Stimulated activated CD8-positive, alpha-beta memory T cell treated with anti-CD3 and anti-CD28 coated beads, Interleukin-12 subunit alpha, Interleukin-12 subunit beta, amount 100 ng/mL, for 4 hours (primary cell): ENCODE results near the gene ZNF697.

Source experiments
- DNase-seq: peaks from one replicate; pipeline ENCODE4 v3.0.0-alpha.2; 2020; ENCODE audit warnings: low read depth

ZNF697 gene

DNA sequence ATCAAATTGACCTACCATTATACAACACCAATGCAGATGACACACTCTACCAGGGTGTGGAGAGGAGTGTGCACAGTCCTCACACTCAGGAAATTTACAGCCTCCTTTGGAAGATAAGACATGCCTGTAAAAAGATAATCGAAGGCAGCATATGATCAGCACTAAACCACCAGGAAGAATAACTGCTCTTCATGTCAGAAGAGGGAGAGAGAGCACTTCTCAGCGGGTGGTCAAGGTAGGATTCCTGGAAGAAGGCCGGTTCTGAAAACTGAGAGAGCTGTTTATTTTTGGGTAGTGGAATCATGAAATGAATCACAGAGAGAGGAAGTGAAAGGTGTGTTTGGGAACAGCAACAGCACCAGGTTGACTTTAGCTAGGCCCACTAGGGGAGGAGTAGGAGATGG, 14.0 kb upstream of the ZNF697 start:
- DNase-seq, result no peak

DNA sequence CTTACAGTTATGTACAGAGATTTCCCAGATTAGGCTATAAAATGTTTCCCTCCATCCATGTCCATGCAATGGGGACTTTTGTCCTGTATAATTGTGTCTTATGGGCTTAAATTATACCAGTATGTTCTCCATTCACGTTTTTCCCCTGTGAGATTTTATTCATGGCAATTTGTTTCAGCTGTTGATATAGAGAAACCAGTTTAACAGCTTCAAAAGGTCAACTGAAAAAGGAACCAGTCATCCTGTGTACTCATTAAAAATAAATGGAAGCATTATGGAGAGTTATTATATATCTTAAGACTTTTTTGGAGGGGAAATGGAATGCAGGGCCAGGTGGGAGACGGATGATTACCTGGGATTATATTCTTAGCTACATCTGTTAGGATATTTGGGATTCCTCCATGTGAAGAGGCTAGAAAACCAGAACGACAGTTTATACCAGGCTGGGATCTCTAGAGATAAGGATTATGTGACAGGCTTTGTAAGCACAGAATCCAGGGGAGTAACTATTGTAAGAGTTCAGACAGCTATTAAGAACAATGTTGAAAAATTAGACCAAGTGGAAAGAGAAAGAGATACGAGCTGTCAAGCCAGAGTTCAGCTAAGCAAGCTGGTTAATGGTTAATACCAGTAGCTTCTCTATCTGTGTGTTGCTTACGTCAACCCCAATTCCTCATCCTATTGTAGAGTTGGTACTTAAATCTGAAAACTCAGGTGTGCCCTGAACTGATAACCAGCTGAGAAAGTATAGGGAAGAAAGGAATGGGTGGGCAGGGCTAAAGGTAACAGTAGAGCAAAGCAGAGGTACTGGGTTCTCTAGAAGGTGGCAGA, 12.4 kb upstream of the ZNF697 start:
- DNase-seq, result no peak

DNA sequence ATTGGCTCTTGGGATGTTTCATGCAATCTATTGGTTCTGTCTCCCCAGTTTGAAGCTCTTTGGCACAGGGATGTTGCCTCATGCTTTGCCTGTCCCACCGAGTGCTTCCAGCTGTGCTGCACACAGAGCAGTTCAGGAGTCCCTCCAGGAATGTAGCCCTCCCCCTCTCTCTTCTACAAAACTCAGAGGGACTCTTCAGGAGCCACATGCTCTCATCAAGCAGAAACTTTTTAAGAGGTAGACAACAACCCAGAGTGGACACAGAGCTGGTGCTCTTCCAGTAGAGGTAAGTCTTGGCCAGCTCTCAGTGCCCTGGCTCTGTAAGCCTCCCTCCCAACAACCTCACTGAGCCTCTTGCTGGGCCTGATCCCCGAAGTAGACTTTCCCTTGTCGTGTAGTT, 11.6 kb upstream of the ZNF697 start:
- no peak for DNase-seq

DNA sequence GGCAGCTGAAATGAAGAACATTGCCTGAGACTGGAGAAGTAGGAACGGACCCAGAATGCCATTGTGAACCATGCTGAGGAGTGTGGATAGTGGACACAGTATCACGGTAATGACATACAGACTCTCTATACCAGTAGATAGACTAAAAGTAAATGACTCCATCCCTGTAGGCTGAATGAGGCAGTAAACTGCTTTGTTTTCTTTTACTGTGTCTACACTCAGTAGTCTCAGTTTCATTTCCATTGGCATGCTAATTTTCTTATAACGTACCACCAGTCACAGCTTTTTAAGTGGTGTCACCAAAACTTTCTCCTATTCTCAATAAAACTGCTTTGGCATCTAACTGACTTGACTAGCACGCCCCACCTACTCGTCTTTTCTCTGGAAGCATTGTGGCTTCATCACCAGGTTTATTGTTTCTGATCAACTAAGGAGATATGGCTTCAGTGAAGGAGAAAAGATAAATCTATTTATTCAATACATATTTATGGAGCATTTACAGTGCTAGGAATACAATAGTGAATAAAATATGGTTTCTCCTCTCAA, 8.4 kb upstream of the ZNF697 start:
- DNase-seq, result no peak

DNA sequence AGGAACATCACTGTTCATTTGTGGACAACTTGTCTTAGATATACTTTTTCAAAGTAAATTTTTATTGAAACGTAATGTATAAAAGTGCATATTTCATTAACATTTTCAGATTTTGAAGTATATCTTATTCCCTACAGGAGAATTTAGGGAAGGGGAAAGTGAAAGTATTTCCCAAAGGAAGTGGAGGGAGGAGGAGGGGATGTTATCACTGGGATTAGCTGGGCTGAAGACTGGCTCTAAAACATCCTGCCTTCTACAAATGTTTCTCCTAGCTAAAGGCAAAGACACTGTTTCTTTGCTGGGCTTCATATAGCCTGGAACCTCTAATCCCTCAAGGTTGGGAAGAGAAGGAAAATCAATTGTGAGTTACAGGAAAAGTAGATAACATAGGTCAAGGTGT, 7.1 kb upstream of the ZNF697 start:
- DNase-seq, result no peak

DNA sequence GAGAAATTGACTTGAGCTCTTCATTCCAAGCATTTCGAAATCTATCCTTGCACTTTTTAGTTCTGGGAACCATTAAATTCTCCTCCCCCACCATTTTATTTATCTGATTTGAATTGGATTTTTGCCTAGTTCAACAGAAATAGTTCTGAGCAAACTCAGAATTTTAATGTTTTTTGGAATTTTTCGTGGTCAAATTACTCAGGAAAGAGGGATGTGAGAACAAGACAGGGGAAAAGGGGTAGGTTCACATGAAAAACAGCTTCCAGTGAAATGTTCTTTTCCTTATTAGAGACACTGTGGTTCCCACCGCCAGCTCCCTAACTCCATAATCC, 5.7 kb upstream of the ZNF697 start:
- no peak for DNase-seq

DNA sequence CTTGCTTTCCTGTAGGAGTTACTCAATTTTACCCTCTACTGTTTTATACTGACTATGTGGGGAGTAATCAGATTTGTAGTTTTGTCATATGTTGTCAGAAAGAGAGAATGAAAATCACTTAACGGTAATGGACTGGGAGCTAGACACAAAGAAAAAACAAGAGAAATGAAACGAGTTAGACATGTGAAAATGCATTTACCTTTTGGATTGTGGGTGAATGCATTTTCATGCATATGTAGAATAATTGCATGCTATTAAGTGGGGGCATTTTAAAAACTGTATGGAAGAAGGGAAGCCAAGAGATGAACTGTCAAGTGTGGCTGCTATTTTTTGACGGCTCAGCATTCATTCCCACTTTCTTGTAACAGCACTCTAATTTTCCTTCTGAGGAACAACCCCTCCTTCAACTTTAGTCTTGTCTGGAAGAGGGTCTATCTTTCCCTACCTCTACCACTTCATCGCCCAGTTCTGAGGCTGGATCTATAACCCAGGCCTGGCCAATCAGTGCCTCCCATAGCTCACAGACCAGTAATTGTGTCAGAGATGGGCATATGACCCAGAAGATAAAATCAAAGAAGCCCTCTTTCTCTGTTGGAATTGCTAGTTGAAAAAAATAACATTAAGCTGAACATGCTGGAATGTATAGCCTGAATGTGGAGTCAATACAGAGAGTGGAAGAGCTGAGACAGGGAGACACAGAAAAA, 5.2 kb upstream of the ZNF697 start:
- no peak for DNase-seq

DNA sequence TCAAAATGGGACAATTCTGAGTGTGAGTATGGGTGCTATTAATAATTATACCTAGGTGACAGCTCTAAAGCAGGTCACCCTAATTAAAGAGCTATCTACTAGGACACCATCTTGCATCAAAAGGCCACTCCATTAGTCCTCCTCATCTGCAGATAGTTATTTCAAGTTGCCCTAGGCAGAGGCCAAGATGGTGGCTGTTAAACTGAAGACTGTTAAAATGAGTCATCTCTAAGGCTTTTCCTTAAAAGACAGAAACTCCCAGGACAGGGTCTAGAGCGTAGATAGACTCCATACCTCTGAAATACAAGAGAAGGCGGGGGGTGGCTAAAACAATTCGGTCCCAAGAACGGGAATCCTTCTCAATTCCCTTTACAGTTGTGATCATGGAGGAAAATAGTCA, 4.5 kb upstream of the ZNF697 start:
- no peak for DNase-seq

DNA sequence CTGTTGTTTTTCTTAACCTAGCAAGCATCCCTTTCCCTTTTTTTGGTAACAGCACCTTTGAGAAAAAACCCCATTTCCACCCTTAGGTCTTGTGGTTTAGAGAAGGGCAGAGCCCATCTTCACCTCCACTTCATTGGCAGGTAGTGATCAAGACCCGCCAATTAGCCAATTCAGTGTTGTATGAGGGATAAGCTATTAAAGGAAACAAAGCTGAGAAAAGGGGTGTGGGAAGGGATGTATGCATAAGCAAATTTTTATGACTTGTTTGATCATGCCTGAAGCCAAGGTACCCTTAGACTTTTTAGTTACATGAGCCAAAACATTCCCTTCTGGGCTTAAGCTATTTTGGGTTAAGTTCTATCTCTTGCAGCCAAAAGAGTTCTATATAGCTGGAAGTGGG, 3.6 kb upstream of the ZNF697 start:
- no peak for DNase-seq

DNA sequence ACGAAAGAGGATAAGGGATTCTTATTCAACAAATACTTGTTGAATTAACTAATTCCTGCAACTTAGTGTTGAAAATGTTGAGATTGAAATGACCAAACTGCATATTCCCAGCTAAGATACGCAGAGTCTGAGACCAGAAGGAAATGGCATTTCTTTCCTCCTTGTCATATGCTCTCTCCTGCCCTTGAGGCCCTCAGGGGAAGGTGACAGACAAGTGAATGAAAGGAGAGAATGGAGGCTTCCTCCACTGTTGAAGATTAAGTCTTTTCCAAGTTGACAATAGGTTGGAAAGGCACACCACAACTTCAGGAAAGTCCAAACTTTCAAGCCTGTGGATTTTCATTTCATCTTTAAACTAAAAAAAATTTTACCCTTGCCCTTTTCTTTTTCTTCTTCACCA, 3.1 kb upstream of the ZNF697 start:
- no peak for DNase-seq

DNA sequence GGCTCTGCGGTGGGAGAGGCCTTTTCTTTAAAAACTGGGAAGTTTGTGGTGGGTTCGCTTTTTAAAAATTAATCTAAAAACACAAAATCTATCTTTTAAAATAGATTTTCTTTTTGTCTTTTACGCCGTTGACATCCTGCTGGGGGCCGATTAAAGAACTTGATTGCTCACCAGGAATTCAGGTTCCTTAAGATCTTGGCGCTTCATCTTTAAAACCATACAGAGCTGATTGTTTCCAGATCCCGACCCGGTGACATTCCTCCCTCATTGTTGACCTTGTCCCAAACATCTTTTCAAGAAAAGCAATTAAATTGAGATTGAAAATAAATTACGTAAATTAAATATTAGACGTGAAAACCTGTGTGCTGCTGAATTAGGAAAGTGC, 546 bp upstream of the ZNF697 start:
- no peak for DNase-seq

DNA sequence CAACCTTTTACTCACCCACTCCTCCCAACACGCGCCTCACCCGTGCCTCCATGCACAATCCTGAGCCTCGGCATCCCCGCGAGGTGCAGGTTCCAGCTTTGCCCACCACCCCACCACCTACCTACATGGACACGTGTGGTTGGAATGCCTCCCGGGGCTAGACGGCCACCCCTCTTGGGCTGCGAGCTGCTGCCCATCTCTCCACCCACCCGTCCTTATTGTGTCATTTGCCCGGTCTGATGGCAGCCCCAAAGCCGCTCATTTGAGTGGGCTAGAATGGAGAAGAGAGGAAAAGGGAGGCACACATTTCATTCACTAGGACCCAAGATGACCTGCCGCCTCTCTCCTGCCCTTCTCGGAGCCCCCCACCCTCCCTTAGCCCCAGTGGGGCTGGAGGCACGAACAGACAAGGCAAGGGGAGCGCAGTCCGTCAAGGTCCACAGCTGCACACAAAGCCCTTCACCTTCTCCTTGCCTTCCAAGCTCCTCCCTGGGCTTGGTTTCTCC, 785 bp downstream of the ZNF697 start:
- no peak for DNase-seq

DNA sequence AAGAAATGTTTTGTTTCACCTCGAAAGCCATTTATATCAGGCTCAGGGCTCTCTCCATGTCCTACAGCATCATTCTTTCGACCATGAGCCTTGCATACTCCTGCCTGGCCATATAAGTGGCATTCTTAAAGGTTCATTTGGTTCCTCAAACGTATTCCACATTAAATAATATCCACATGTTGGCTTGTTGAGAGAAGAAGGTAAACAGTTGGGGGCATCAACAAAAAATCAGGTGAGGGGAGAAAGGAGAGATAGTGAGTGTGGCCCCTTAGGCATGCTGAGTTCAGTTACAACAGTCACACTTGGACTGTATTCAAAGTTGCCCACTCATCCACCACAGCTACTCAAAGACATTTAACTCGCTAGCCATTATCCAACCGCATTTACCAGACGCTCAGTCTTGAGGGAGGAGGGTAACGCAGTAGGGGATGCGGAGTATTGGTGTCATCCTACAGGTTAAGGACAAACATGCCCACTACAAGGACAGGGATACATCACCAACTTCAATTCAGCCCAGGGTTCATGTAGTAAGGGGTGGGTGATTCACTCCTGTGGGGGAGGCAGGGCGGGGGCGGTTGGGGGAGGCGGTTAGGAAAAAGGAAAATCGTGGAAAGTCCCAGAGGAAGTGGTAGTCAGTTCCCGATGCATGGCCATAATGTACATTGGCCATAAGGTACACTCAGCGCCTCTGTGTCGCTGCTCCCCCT, 1.4 kb downstream of the ZNF697 start:
- DNase-seq, result no peak

DNA sequence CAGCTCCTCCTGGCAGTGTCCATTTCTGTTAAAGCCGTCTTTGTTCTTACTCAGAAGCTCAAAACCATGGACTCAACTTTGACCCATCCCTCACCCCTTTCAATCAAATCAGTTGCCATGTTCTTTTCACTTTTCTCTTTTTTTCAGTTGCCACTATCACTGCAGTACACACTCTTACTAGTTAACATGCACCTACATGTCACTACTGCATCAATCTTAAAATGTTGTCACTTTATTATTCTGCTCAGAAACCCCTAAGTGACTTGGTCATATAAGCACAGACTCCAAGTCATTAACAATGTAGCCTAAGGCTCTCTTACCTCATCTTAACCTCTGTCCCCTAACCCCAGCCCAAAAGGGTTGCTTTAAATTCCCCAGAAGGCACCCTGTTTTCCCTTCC, 9.0 kb downstream of the ZNF697 start:
- DNase-seq, result no peak

DNA sequence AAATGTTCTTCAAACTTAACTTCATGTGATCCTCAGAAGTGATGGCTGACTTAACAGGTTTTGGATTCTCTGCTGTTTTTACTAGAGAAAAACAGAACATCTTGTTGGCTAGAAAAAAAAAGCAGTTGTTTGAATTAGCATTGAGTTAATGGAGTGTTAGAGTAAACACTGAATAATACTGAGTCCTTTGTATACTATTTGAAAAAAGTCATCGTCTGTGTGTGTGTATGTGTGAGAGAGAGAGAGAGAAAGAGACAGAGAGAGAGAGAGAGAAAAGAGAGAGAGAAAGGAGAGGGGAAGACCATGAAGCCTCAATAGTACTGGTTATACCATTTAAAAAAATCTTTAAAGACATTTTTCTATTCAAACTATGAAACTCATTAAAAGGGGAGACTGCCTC, 10.4 kb downstream of the ZNF697 start:
- no peak for DNase-seq

DNA sequence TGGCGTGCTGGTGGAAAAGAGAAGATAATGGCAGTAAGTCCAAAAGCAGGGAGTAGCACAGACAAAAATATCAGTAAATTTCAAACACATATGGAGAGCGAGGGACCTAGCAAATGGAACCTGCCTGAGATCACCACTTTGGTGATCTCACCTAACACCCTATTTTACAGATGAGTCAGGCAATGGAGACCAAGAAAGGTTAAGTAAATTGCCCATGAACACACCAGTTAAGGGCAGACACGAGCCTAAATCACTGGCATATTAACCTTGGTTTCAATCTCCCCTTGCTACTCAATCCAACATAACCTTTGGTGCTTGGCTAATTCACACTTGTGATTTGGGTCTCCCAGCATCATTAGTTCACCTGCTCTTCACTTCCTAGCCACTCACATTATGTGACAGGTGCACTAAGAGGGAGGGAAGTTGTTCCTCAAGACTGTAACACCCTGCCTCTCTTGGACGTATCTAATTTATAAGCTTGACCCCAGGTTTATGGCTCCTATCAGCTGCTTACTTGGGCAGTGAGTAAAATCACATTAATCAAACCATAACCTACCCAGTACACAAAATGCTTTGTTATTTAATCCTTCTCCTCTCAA, 11.5 kb downstream of the ZNF697 start:
- DNase-seq, result no peak

DNA sequence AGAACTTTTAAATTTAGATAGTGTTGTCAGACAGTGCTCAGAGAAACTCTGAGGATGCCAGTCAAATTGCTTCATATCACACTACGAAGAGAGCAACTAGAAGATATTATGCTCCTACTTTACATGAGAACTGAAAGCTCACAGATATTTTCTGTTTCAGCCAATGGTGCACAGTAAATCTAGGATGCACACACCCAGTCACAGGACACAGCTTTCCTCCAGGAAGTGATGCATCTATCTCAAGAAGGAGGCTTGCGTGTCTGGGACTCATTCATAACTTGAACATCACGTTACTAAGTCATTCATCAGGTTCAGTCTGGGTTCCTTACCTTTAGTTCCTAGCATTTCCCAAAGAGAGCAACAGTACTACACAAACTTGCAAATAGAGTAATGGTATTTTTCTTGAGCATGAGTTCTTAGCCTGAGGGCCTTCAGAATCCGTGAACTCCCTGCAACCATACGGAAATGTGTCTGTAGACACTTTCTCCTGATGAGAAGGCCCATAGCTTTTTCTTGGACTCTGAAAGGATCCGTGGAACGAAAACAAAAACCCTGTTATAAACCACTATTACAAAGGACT, 12.2 kb downstream of the ZNF697 start:
- no peak for DNase-seq

DNA sequence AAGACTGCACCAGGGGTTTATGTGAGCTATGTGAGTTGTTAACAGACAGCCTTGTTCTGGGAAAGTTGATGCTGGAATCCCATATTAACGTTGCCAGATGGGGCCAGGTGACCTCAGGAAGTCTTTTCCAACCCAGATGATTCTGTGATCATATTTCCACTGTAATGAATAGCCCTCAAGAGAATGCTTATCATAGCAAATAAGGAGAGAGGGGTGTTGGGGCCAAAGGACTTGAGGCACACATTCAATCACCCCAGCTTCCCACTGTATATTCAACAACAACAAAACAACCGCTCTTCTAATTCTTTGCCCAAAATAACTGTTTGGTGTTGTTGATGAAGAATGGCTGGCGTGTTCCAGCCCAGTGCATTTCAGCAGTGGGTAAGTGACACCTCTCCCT, 14.1 kb downstream of the ZNF697 start:
- DNase-seq, result no peak

DNA sequence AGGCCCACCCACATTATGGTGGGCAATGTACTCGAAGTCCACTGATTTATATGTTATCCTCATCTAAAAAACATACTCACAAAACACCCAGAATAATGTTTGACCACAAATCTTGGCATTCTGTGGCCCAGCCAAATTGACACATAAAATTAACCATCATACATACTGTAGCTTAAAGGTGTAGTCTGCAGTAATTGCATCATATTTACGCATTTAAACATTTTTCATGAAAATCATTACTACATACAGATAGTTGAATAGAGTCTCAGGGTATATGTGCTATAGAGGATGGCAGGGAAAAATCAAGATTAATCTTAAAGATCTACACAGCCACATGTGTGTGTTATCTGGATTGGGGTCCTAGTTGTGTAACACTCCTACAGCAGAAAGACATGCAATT, 14.5 kb downstream of the ZNF697 start:
- DNase-seq, result no peak

DNA sequence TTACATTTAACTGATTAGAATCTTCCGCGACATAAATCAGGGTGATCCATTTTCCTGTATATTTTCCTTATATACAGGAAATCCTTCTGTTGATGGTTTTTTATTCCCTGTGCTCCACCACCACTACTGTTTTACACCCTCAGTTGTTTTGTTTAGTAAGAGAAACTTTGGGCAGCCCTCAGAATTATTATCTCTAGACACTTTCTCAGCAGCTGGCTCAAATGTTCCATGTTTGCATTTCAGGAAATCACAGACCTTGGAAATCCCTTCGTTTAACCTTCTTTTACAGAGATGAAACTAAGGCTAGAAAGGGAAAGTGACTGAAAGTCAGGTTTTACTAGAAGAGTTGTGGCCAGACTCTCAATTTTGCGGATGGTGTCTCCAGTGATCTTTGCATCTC, 15.2 kb downstream of the ZNF697 start:
- DNase-seq, result no peak

DNA sequence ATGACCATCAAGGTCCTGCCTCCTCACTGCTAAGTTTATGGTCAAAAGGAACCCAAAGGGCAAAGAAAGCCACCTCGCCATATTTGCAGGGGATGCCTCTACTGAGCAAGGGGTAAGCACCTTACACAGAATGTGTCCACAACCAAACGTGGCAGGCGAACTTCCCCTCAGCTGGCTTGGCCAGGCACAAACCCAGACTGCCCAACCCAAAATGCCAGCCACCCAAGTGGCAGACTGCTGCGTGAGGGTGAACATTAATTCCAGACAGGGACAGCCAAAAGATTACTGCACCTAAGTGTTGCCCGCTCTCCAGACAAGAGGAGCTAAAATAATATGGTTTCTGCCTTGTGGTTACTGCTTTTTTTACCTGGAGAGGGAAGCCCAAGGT, 16.0 kb downstream of the ZNF697 start:
- no peak for DNase-seq

DNA sequence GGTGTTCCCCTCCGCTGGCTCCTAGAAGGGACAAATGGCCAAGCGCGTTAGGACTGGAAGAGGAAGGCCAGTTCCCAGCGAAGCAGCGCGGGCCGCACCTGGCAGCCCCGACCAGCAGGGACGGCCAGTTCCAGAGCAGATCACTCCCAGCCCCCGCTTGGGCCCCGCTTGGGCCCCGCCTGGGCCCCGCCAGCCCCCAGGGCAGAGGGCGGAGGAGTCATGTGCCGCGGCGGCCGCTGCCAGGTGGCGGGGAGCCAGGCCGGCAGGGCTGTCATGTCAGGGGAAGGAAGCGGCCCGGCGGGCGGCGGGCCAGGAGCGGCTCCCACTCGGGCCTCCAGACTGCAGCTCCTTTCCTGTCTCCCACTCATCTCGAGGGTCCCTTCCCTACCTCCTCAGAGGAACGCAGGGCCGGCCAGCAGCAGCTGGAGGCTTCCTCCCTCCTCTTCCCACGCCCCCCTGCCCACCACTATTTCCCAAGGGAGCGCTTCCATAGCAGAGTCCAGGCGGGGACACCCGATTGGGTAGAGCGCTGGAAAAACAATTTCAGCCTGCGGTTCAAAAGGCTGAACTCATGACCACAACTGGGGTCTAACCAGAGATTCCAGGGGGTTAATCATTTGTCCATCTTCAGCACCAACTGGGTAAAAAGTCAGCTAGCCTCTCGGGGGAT, 16.5 kb downstream of the ZNF697 start:
- DNase-seq, result no peak
